ENCODE data around the gene E2F6.

The E2F6 gene

DNA sequence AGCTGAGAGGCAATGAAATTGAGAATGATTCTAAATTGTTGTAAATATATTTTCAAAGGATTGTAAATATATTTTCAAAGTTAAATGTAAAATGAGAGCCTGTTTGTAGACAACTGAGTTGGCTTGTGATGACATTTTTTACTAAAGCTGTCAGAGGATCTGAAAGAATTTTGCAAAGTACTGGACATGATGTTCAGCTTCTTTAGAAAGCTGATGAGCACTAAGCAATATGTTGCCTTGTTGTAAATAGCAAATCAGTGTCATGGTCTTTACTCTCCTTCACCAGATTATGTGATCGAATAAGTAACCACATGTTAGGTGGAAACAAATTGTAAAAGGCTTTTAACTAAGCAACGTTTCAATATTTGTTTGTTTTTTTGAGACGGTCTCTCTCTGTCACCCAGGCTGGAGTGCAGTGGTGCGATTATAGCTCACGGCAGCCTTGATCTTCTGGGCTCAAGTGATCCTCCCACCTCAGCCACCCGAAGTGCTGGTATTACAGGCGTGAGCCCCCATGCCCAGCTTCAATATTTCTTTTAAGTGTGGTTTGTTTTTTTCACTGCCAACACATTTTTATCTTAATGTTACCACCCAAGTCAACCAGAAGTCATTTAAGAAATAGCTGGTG lies 44.0 kb downstream of the E2F6 start:
- ATAC-seq (ENCODE audit: insufficient read depth, low read depth) (no peak), DNase-seq (no peak)
- Histone ChIP-seq H3K79me2 (ENCODE audit: insufficient read depth, low read length) (no peaks in the 10 kb centered on the region), H3K4me1 (ENCODE audit: insufficient read depth, low read length) (no peaks in the 10 kb centered on the region), H3K27me3 (ENCODE audit: insufficient read depth, low read length, poor library complexity) (no peaks in the 10 kb centered on the region), H2AFZ (ENCODE audit: low read depth, low read length) (no peak overlapping the region), H4K20me1 (ENCODE audit: insufficient read depth, low read length) (no peaks in the 10 kb centered on the region), H3K36me3 (ENCODE audit: insufficient read depth, low read length) (no peaks in the 10 kb centered on the region), H3K4me2 (ENCODE audit: insufficient read depth, low read length) (no peak overlapping the region), H3K9ac (ENCODE audit: low read depth, low read length) (no peak overlapping the region), H3K4me3 (ENCODE audit: low read depth in 1 of 2, low read length in 2 of 2) (no peak overlapping the region), H3K27ac (ENCODE audit: low read length) (no peak overlapping the region), H3K9me3 (ENCODE audit: insufficient read depth, low read length, severe bottlenecking) (peaks cover 9% of the 10 kb centered on the region)
- no peak for TF ChIP-seq EZH2 (IDR thresholded peaks at IDR 0.05; ENCODE audit: borderline replicate concordance, low read depth, low read length, severe bottlenecking)
- TF ChIP-seq, protein P1, sequence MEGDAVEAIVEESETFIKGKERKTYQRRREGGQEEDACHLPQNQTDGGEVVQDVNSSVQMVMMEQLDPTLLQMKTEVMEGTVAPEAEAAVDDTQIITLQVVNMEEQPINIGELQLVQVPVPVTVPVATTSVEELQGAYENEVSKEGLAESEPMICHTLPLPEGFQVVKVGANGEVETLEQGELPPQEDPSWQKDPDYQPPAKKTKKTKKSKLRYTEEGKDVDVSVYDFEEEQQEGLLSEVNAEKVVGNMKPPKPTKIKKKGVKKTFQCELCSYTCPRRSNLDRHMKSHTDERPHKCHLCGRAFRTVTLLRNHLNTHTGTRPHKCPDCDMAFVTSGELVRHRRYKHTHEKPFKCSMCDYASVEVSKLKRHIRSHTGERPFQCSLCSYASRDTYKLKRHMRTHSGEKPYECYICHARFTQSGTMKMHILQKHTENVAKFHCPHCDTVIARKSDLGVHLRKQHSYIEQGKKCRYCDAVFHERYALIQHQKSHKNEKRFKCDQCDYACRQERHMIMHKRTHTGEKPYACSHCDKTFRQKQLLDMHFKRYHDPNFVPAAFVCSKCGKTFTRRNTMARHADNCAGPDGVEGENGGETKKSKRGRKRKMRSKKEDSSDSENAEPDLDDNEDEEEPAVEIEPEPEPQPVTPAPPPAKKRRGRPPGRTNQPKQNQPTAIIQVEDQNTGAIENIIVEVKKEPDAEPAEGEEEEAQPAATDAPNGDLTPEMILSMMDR (IDR thresholded peaks at IDR 0.05; ENCODE audit: borderline replicate concordance, extremely low read depth, low read length, poor library complexity, severe bottlenecking): no peak

DNA sequence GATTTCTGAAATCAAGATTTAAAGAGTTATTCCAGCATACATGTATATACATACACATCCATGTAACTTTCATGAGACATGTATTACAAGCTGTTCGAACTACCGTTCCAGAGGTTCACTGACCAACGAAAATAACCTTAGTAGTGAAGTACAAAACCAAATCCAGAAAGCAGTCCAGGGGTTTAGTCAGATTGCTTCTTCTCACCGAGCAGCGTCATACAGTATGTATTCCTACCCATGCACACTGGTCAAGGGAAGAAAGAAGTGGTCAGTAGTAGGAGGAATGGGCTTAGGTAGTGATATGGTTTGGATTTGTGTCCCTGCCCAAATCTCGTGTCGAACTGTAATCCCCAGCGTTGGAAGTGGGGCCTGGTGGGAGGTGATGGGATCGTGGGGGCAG lies 45.3 kb downstream of the E2F6 start:
- DNase-seq (no peak), ATAC-seq (ENCODE audit: insufficient read depth, low read depth) (no peak)
- Histone ChIP-seq H3K4me3 (ENCODE audit: low read depth in 1 of 2, low read length in 2 of 2) (no peak overlapping the region), H4K20me1 (ENCODE audit: insufficient read depth, low read length) (no peaks in the 10 kb centered on the region), H3K4me2 (ENCODE audit: insufficient read depth, low read length) (no peak overlapping the region), H3K4me1 (ENCODE audit: insufficient read depth, low read length) (no peaks in the 10 kb centered on the region), H3K27ac (ENCODE audit: low read length) (no peak overlapping the region), H3K9me3 (ENCODE audit: insufficient read depth, low read length, severe bottlenecking) (peaks cover 9% of the 10 kb centered on the region), H3K9ac (ENCODE audit: low read depth, low read length) (no peak overlapping the region), H3K27me3 (ENCODE audit: insufficient read depth, low read length, poor library complexity) (no peaks in the 10 kb centered on the region), H3K36me3 (ENCODE audit: insufficient read depth, low read length) (no peaks in the 10 kb centered on the region), H2AFZ (ENCODE audit: low read depth, low read length) (no peak overlapping the region), H3K79me2 (ENCODE audit: insufficient read depth, low read length) (no peaks in the 10 kb centered on the region)
- no peak for TF ChIP-seq EZH2 (IDR thresholded peaks at IDR 0.05; ENCODE audit: borderline replicate concordance, low read depth, low read length, severe bottlenecking)
- TF ChIP-seq, protein P1 (IDR thresholded peaks at IDR 0.05; ENCODE audit: borderline replicate concordance, extremely low read depth, low read length, poor library complexity, severe bottlenecking): no peak

DNA sequence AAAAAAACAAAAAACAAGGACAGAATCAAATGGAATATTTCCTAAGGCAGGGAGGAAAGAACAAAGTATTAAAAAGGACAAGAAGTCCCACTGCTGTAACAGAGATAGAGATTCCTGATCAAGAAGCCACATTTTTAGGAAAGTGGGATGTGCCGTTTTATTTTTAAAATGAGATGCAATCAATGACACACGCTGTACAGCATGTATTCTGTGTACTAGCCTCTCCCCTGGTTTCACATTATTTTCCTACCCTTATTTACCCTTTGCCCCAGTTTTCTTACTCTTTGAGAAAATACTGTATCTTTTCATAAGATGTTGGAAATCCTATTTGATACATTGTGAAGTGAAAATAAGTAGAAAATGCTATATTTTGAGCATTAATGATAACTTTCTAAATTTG lies 45.8 kb downstream of the E2F6 start:
- peaks cover 9% of the 10 kb centered on the region for H3K9me3 ChIP-seq (ENCODE audit: insufficient read depth, low read length, severe bottlenecking)
- no peaks in the 10 kb centered on the region for H3K79me2 ChIP-seq (ENCODE audit: insufficient read depth, low read length)
- H3K27ac ChIP-seq (ENCODE audit: low read length): no peak overlapping the region
- TF ChIP-seq, protein P1 (IDR thresholded peaks at IDR 0.05; ENCODE audit: borderline replicate concordance, extremely low read depth, low read length, poor library complexity, severe bottlenecking): no peak
- no peak for TF ChIP-seq EZH2 (IDR thresholded peaks at IDR 0.05; ENCODE audit: borderline replicate concordance, low read depth, low read length, severe bottlenecking)
- no peaks in the 10 kb centered on the region for H4K20me1 ChIP-seq (ENCODE audit: insufficient read depth, low read length)
- no peak overlapping the region for H3K9ac ChIP-seq (ENCODE audit: low read depth, low read length)
- H3K36me3 ChIP-seq (ENCODE audit: insufficient read depth, low read length): no peaks in the 10 kb centered on the region
- no peak for DNase-seq
- H3K4me1 ChIP-seq (ENCODE audit: insufficient read depth, low read length): no peaks in the 10 kb centered on the region
- H2AFZ ChIP-seq (ENCODE audit: low read depth, low read length): no peak overlapping the region
- H3K4me3 ChIP-seq (ENCODE audit: low read depth in 1 of 2, low read length in 2 of 2): no peak overlapping the region
- no peaks in the 10 kb centered on the region for H3K27me3 ChIP-seq (ENCODE audit: insufficient read depth, low read length, poor library complexity)
- H3K4me2 ChIP-seq (ENCODE audit: insufficient read depth, low read length): no peak overlapping the region
- ATAC-seq (ENCODE audit: insufficient read depth, low read depth): no peak

Data from DND-41 (cell line).